GM18526 (cell line): ENCODE results near the gene IGF2BP3.

Experiments
- POLR2A ChIP-seq: IDR thresholded peaks from 3 replicates; pipeline ENCODE4 v1.6.1; 2011; ENCODE audit not compliant: insufficient read length; ENCODE audit errors: extremely low read depth

Gene IGF2BP3

DNA sequence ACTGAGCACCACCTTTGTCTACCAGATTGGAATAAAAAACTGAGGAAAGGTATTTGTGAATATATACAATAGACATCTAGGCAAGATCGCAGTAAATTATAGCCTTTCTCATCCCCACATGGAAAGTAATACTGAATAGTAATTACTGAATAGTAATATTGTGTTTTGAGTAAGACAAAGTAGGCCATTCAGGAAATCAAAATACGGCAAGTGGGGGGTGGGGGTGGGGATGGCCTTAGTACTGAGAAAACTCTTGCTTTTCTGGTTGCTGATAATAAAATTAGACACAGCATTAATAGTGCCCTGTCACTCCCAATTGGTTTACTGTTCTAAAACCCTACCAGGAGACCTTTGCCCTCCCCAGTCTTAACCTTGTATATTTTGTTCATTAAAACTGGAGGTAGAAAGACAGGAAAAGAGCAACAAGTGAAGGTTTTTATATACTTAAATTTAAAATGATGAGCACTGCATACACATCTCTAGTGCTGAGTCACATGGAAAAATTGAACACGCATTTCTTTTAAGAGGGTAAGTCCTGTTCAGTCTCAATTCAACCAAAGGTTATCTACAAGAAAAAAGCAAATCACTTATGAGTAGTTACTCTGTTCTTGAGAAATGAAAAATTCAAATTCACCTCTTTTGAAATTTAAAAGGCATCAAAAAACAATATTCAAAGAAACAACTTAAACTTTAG is 65.6 kb downstream of the IGF2BP3 start:
- no peak for TF ChIP-seq POLR2A

DNA sequence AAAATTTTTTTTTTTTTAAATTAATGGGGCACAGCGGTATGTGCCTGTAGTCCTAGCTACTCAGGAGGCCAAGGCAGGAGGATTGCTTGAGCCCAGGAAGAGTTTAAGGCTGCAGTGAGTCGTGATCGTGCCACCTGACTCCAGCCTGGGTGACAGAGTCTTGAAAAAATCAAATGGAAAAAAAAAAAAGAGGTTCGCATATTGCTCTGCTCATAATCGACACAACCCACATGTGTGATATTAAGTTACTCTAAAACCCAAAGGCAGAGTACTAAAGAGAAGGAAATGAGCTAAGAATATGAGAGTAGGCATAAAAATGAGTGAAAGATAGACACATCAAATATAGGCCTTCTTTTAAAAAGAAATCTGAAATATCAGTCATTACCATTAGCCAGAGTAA is 66.3 kb downstream of the IGF2BP3 start:
- TF ChIP-seq POLR2A: no peak

DNA sequence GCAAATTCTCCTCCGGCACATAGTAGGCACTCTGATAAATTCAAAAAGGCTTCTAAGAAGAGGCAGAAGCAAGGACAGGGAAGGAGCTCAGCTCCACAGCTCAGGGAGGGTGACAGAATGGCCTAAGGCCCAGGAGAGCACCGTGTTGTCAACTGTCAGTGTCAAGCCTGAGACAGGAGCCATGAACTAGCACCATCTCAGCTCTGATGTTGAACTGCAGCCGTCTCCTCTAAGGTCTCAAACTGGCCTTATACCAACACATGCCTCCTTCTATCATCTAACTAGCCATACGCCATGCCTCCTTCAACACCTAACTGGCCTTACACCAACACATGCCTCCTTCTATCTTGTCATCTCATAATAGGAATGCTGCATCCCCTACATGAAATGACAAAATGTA is 73.0 kb downstream of the IGF2BP3 start:
- no peak for TF ChIP-seq POLR2A

DNA sequence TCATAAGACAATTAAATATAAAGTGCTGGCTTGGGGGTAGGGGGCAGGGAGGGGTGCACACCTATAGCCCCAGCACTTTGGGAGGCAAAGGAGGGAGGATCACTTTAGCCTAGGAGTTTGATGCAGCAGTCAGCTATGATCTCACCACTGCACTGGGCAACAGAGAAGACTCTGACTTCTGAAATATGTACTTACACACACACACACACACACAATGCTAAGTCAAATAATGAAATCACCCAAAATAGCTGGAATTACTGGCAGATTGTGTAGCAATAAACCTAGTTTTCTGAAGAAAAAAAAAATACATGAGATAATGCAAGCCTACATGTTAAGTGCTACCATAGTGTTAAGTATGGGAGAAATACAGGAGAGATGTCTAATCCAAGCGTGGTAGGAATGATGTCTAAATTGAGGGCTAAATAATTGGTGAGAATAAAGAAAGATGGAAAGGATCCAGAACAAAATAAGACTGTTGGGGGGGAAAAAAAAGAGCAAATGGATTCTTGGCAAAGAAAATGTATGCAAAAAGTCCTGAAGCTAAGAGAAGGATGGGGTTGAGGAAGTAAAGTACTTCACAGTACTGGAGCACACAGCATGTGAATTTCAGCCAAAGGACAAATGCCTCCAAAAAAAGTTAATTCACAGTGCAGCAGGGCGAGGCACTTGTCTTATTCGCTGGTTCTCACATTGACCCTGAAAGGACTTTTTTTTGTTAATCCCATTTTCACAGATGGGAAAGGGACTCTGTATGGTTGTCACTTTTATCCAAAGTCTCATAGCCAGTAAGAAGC is 73.9 kb downstream of the IGF2BP3 start:
- no peak for TF ChIP-seq POLR2A

DNA sequence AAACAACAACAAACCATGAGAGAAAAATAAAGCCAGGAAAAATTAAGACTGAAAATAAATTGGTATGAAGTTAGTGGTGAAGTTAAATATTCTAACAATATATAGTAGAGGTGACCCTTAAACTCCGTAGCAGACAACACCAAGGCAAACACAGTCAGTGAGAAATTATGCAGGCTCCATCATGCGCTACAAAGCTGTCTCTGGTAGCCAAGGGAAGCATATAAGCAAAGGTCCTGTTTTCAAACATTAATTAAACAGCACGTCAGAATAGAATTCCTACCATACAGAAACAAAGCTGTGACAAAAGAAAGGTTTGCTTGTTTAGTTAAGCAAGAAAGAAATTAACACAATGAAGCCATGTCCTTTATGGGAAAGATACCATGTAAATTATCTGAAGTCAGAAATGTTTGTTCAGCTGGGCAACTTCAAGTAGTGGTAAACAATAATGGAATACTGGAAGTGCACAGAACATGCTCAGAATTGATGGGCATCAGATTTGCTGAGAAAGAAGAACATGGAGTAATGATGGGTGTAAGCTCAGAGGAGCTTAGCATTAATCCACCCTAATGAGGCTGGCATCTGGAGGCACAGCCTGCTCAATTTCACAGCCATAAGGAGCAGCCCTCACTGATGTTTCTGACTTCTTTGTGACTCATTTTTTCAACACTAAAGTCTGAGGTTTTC is 75.7 kb downstream of the IGF2BP3 start:
- TF ChIP-seq POLR2A: no peak

DNA sequence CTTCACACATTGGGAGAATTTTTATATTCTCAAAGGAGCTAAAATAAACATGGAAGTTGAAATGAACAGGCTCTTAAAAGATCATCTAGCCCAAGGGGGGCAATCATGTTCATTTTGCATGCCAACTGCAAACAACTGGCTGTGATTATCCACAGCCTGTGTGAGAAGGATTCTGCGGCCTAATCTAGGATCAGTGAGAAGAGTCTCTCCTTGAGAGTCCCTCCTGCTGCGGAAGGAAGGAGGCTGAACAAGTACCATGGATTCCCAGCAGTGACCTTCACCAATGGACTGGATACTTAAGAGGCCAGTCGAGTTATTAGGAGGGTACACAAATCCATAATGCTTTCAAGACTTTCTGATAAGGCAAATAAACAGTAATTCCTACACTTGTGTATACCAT is 76.7 kb downstream of the IGF2BP3 start:
- no peak for TF ChIP-seq POLR2A

DNA sequence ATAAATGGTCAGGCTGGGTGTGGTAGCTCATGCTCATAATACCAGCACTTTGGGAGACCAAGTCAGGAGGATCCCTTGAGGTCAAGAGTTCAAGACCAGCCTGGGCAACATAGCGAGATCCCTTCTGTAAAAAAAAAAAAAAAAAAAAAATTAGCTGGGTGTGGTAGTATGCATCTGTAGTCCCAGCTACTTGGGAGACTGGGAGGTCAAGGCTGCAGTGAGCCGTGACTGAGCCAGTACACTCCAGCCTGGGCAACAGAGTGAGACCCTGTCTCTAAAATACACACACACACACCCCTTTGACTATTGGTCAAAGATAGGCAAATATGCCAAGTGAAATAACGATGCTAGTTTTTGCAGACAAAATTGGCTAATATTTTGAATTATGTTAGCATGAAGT is 80.6 kb downstream of the IGF2BP3 start:
- TF ChIP-seq POLR2A: no peak

DNA sequence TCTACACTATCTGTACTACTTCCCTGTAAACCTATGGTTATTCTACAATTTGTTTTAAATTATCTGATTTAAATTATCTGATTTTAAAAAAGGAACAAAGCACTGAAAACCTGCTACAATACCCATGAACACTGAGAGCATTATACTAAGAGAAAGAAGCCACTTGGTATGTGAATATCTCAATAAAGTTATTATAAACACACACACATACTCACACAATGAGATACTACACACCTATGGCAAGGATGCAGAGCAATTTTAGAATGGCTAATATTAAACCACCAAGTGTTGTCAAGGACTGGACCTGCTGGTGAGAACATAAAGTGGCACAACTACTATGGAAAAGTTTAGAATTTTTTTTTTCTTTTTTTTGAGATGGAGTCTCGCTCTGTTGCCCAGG is 82.7 kb downstream of the IGF2BP3 start:
- TF ChIP-seq POLR2A: no peak

DNA sequence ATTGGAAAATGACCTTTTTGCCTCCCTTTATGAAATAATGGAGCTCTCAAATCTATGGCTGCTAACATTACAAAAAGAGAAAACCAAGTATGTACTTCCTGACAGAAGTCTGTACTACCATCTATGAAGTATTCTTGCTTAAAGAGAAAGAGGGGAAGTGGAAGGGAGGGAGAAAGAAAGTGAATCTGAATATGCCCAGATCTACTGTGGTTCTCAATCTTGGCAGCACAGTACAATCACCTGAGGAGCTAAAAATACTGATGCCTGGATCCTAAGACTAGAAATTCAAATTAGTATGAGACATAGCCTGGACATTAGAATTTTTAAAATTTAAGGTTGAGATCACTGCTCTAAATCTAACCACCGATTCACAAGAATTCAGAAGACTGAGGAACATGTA is 85.2 kb downstream of the IGF2BP3 start:
- TF ChIP-seq POLR2A: no peak

DNA sequence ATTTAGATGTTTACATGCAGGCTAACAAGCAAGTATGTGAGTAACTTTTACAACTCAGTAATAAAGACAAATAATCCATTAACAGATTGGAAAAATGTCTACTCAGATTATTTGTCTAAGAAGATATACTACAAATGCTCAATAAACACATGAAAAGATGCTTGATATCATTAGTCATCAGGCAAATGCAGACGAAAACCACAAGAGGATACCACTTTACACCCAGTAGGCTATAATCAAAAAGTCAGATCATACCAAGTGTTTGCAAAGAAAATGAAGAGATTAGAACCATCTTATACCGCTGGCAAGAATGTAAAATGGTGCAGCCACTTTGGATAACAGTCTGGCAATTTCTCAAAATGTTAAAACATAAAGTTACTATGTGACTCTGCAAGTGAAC is 87.1 kb downstream of the IGF2BP3 start:
- TF ChIP-seq POLR2A: no peak

DNA sequence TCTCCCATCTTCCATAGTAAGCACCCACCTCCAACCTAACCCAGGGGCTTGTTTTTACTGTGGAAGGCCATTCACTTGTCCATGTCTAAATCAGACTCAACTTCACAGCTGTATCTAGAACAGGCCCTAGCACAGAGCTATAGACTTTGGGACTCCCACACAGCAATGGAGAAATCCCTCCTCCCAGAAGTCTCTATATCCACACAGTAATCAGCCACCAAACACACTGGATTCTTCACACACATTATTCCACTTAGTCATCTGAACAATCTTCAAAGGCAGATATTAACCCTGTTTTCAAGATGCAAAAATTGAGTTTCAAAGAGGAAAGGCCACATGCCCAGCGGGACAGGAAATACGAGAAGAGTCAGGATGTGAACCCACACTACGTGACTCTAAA is 89.3 kb downstream of the IGF2BP3 start:
- TF ChIP-seq POLR2A: no peak

DNA sequence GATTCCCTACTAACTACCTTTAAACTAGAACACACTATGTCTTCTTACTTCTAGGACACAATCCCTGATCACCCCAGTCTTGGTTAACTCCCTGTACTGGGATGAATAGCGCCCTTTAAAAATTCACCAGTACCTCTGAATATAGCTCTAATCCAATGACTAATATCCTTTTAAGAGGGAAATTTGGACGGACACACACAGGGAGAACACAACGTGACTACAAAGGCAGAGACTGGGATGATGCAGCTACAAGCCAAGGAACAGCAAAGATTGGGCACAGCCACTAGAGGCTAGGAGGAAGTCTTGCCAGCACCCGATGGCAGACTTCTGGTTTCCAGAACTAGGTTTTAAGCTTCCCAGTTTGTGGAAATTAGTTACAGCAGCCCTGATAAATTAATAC is 89.7 kb downstream of the IGF2BP3 start:
- TF ChIP-seq POLR2A: no peak

DNA sequence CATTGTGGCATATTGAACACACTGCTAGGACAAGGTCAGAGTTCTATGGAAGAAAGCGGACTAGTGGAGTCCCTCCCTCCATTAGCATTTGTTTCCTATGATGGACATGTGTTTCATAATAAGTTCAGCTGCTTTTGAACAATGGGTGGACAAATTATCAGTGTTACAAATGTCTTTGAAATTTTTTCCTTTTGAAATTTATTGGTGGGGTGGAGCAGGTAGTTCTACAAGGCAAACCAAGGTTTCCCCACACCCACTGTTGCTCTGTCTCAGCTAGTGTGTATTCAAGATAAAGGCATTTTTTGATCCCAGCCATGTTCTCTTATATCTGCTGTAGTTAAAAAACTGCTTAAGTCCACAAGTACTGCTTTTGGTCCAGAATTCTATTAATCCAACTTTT is 91.3 kb downstream of the IGF2BP3 start:
- TF ChIP-seq POLR2A: no peak

DNA sequence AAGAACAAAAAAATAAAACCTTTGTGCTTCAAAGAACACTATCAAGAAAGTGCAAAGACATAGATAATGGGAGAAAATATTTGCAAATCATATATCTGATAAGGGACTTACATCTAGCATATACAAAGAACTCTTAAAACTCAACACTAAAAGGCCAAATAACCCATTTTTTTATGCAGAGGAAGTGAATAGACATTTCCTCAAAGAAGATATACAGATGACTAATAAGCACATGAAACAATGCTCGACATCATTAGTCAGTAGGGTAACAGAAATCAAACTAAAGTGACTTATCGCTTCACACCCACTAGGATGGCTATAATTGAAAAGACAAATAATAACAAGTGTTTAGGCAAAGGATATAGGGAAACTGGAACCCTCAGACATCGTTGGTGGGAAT is 93.2 kb downstream of the IGF2BP3 start:
- TF ChIP-seq POLR2A: no peak

DNA sequence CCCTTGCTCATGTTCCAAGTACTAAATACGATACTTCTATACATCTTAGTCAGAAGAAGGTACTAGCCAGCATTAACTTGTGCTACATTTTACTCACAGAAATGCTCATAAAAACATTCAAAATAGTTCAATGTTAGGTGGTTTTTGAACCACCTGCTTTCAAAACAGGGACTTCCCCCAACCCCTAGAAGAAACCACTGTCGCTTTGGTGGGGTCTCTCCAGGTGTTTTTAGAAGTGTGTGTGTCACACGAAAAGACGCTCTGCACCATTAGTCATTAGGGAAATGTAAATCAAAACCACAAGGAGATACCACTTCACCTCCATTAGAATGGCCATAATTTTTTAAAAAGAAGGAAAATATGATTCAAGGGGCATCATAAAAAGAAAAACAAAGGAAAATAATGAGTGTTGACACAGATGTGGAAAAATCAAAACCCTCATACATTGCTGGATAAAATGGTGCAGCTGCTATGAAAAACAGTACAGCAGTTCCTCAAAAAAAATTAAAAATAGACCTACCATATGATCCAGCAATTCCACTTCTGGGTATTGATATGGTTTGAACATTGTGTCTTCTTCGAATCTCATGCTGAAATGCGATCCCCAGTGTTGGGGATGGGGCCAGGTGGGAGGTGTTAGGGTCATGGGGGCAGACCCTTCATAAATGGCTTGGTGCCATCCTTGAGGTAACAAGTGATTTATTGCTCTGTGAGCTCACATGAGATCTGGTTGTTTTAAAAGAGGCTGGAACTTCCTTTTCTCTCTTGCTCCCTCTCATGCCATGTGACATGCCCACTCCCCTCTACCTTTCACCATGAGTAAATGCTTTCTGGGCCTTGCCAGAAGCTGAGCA is 96.9 kb downstream of the IGF2BP3 start:
- TF ChIP-seq POLR2A: no peak
